ENCODE measurements around the gene RABL3.
"Not testable (repeated sequence)": the region's sequence is repeated elsewhere in the genome, so short reads cannot be mapped to it uniquely, and the experiment has no call there.

The RABL3 gene

DNA sequence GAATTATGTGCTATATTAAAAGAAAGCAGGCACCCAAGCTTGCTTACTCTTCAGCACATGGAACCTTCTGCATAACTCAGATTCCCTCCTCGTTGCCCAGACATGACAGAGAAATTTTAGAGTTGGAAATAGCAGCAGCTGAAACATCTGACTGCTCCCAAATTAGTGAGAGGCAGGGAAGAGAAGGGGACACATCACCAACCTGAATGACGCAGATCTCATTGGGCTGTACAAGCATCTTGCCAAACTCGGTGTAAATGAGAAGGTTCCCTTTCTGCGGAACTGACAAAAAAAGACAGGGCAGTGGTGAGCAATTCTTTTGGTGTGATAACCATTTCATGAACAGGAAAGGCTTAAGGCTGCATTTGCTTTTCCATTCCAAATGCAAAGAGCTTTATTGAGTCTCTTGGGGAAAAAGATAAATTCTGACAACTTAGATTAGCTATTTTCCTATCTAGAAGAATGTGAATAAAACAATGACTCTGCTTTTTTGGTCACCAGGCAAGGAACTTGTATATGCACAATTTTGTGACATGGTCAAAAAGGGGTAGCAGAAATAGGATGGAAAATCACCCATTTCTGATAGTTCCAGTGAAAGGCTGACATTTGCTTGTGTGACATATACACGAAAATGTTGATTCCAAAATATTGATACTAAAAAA is 95.4 kb downstream of the RABL3 start:
- DNase-seq (ENCODE audit: low read depth in 2 of 2): no peak

DNA sequence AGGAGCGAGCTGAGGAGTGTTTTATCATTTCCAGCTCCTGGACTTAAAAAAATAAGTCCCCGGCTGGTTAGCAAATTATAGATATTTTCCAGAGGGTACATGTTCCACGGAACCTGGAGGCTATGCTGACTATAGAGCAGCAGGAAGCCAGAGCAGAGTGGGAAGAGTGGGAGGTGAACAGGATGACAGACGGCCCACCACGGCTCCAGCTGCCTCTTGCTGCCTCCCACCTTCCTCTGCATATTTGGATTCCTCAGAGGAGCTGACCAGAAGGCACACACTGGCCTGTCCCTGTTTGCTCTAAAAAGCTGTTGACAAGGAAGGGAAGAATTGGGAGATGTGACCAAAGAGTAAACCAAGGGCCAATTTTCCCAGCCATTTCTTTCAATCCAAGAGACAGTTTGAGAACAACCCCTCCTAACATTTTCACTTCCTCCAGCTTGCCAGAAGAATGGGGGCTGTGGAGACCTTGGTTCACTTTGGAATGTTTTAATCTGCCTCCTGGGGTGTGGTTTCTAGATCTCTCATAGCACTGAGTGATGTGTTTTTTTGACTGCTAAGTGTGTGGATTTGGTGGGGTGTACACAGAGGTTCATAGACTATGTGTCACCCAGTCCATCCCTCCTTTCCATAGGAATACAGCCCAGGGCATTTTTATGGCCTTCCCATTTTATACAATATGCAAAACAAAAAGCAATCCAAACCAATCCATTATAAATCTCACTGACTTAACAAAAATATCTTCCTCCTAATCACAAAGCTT is 97.1 kb downstream of the RABL3 start:
- no peak for DNase-seq (ENCODE audit: low read depth in 2 of 2)

GRCh38 chr3:120642368-120642948 is 99.9 kb downstream of the RABL3 start:
- DNase-seq (ENCODE audit: low read depth in 2 of 2): no peak

DNA sequence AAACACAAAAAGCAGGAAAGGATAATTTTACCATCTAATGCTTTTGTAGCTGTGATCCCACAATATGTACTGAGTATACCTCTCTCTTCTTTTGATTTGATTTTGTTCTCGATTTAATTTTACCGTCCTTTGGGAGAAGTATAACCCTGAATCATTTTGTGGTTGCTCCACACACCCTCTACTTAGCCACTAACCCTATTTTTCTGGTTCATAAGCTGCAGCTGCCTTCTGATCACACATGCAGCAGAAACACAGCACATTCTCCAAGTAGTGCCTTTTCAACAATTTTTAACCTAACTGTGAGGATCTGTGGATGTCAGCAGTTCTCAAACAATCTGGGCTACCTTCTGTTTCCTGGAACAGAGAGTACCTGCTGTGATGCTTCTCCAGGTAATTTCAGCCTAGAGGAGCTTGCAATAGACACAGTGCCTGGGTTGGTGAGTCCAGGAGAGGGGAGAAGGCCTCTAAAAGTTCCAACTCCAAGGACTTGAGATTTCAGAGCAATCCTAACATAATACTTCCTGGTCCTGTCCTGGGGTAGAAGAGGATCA is 100.5 kb downstream of the RABL3 start:
- no peak for DNase-seq (ENCODE audit: low read depth in 2 of 2)

- no peak for DNase-seq (ENCODE audit: low read depth in 2 of 2)
These were observed 102.1 kb downstream of the RABL3 start for GRCh38 chr3:120640231-120640630.

DNA sequence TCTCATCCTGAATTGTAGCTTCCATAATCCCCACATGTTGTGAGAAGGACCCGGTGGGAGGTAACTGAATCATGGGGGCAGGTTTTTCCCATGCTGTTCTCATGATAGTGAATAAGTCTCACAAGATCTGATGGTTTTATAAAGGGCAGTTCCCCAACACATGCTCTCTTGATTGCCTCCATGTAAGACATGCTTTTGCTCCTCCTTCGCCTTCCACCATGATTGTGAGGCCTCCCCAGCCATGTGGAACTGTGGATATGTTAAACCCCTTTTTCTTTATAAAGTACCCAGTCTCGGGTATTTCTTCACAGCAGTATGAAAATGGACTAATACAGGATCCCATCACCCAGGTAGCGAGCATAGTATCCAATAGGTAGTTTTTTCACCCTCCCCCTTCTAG is 103.5 kb downstream of the RABL3 start:
- not testable (repeated sequence) for DNase-seq (ENCODE audit: low read depth in 2 of 2)

DNA sequence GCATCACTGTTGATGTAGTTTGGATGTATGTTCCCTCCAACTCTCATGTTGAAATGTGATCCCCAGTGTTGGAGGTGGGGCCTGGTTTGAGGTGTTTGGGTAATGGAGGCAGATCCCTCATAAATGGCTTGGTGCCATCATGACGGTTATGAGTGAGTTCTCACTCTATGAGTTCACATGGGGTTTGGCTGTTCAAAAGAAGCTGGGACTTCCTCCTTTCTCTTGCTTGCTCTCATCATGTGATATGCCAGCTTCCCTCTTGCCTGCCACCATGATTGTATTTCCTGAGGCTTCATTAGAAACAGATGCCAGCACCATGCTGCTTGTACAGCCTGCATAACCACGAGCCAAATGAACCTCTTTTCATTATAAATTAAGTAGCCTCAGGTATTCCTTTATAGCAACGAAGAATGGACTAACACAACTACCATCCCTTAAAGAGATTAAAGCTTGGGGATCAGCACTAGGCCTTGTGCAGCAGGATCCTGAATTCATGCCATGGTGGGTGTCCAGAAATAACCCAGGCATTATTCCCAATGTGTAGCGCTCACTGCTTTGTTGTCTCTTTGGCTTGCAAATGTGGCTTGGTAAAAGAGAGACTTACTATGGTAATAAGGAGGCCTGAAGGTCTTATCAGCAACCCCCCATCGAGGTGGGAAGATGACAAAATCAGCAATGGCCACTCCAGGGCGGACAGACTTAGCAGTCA is 104.3 kb downstream of the RABL3 start:
- DNase-seq (ENCODE audit: low read depth in 2 of 2): no peak

DNA sequence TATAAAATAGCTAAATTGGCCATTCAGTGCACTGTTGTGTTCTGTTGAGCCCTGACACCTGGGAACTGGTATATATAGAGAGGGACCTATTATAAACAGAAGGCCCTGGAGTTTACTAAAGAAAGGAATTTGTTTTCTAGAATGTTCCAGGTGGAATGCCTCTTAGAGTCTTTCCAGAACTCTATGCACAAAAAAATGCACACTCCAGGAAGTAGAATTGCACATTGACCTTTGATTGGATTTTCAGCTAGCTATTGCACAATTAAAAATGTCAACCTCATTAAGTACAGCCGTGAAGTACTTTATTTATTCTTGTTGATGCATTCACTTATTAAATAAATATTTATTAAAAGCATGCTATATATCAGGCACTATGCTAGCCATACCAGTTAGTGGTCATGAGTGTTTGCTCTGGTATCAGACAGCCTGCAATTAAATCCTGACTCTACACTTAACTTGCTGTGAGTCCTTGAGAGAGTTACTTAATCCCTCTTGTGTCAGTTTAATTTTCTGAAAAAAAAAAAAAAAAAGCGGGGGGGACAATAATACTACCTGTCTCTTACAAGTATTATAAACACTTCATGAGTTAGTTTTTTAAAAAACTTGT is 105.4 kb downstream of the RABL3 start:
- DNase-seq (ENCODE audit: low read depth in 2 of 2): no peak
